ENCODE data around the gene PANK3.
"Not testable (repeated sequence)": the region's sequence is repeated elsewhere in the genome, so short reads cannot be mapped to it uniquely, and the experiment has no call there.

Gene PANK3

DNA sequence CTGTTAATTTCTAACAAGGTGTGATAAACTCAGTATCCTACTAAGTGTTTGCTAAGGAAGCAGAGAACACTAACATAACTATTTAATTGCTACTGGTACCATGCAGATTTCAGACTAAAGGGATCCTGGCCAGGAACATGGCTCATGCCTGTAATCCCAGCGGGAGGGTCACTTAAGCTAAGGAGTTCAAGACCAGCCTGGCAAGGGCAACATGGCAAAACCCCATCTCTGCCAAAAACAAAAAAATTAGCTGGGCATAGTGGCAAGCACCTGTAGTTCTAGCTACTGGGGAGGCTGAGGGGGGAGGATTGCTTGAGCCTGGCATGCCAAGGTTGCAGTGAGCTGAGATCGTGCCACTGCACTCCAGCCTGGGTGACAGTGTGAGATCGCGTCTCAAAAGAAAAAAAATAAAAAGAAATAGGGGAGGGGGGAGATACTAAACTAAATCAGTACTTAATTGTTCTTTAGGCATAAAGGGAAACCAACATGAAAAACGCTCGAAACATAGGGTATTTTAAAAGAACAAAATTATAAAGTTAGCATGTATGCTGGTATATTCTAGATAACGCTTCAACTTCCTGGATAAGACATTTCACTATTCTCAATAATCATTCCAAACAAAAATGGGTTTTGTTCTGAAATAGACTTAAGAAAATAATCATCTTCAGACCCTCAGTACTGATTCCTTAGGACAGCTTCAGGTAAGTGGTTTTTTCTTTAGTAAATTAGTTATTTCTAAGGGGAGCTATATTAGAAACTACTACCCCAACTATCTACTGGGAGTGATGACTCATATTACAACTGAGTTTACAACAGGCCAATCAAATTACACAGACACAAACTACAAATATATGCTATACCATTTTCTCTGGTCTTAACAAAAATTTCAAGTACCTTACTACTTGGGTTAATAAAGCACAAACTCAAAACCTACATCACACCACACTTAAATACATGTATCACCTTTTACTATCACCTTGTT is 3.5 kb downstream of the PANK3 start:
- TF ChIP-seq, protein P1, sequence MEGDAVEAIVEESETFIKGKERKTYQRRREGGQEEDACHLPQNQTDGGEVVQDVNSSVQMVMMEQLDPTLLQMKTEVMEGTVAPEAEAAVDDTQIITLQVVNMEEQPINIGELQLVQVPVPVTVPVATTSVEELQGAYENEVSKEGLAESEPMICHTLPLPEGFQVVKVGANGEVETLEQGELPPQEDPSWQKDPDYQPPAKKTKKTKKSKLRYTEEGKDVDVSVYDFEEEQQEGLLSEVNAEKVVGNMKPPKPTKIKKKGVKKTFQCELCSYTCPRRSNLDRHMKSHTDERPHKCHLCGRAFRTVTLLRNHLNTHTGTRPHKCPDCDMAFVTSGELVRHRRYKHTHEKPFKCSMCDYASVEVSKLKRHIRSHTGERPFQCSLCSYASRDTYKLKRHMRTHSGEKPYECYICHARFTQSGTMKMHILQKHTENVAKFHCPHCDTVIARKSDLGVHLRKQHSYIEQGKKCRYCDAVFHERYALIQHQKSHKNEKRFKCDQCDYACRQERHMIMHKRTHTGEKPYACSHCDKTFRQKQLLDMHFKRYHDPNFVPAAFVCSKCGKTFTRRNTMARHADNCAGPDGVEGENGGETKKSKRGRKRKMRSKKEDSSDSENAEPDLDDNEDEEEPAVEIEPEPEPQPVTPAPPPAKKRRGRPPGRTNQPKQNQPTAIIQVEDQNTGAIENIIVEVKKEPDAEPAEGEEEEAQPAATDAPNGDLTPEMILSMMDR (conservative IDR thresholded peaks at IDR 0.05; ENCODE audit: low read depth, low read length), result no peak
- H3K4me3 ChIP-seq (ENCODE audit: low read length), result no peak overlapping the region
- DNase-seq (ENCODE audit: low read depth), result no peak

DNA sequence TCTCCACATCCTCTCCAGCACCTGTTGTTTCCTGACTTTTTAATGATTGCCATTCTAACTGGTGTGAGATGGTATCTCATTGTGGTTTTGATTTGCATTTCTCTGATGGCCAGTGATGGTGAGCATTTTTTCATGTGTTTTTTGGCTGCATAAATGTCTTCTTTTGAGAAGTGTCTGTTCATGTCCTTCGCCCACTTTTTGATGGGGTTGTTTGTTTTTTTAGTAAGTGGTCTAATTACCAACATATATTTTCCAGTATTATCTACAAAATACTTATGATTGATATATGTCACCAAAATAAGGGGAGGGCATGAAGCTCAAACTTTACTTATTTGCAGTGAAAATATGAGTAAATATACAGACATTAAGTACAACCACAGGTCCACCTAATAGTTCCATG is 5.0 kb downstream of the PANK3 start:
- not testable (repeated sequence) for DNase-seq (ENCODE audit: low read depth); H3K4me3 ChIP-seq (ENCODE audit: low read length)

DNA sequence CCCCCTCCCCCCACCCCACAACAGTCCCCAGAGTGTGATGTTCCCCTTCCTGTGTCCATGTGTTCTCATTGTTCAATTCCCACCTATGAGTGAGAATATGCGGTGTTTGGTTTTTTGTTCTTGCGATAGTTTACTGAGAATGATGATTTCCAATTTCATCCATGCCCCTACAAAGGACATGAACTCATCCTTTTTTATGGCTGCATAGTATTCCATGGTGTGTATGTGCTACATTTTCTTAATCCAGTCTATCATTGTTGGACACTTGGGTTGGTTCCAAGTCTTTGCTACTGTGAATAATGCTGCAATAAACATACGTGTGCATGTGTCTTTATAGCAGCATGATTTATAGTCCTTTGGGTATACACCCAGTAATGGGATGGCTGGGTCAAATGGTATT is 5.5 kb downstream of the PANK3 start:
- not testable (repeated sequence) for H3K4me3 ChIP-seq (ENCODE audit: low read length); DNase-seq (ENCODE audit: low read depth)

DNA sequence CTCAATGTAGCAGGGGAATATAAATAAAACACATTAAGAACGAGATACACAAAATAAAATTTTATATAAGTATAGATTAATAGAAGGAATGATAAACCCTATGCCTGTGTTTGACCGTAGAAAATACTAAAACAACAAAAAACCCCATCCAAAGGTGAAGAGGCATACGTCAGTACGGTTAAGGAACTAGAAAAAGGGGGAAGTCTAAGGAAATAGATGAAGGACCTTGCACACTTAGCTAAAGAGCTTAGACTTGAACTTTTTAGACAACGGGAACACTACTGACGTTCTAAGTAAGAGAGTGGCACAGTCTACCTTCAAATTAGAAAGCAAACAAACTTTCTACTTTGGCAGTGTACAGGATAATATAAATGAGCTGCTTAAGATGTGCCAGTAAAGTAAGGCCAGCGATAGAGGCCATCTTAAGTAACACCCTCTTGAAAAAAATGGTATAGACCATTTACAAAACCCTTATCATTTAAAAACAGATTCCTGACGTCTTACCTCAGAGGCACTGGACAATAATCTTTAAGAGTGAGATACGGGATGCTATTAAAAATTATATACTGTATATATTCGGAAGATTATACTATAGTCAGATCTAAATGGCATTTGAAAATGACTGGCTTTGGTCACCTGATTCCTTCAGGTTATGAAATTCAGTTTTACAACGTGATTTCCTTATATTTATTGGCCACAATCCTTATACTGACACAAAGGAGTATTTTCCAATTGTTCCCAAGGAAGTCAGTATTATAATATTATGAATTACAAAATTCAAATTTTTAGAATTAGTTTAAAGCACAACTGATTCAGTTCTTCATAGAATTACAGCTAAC is 8.5 kb downstream of the PANK3 start:
- H3K4me3 ChIP-seq (ENCODE audit: low read length), result no peak overlapping the region
- DNase-seq (ENCODE audit: low read depth), result no peak
- TF ChIP-seq, protein P1 (conservative IDR thresholded peaks at IDR 0.05; ENCODE audit: low read depth, low read length), result no peak

DNA sequence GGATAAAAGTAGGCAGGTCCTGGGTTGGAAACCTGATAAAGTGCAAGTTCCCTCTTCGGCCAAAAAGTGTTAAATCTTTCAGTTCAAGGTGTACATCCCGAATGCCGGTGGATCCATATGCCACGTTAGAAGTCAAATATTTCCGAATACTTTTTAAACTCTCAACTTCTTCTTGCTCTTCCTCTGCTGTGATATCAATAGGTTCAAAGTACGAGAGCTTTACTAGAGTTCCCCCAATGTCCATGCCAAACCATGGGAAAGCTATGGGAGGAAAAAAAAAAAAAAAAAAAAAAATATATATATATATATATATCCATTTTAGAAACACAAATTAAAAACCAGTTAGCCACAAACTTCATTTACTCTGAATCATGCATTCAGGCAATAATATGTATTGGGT is 10.4 kb downstream of the PANK3 start:
- H3K4me3 ChIP-seq (ENCODE audit: low read length), result no peak overlapping the region
- TF ChIP-seq, protein P1 (conservative IDR thresholded peaks at IDR 0.05; ENCODE audit: low read depth, low read length), result no peak
- no peak for DNase-seq (ENCODE audit: low read depth)

DNA sequence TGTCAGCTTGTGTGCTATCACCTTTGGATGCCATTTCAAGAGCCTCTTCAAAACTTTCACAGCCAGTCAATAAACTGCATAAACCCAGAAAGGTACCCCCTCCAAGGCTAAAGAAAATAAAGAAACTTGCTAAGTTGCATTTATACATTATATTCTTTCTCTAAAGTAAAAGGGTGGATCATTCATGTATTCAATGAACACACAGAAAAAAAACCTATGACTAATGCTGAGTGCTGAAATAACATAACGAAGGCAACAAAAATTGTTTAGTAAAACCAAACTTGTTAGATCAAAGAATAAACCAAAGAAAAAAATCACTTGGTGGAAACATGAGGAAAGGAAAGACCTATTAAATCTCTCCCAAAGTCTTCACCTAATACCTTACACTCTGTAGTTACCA is 15.2 kb downstream of the PANK3 start:
- TF ChIP-seq, protein P1 (conservative IDR thresholded peaks at IDR 0.05; ENCODE audit: low read depth, low read length), result no peak
- no peak for DNase-seq (ENCODE audit: low read depth)
- no peak overlapping the region for H3K4me3 ChIP-seq (ENCODE audit: low read length)

DNA sequence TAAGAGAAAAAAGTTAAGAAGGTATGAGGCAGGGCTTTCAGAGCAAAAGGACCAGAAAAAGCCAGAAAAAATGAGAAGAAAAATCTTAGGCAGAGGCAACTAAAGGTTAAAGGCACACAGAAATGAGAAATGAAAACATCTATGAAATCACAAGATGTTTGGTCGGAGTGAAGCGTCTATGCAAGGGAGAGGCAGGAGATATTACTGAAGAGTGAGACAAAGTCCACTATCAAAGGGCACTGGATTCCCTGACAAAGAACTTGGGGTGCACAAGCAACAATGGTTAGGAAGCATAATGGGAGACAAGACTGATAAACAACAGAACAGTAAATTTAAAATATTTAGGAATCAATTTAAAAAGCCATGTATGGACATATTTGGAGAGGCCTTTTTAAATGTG is 16.9 kb downstream of the PANK3 start:
- DNase-seq (ENCODE audit: low read depth), result no peak
- no peak overlapping the region for H3K4me3 ChIP-seq (ENCODE audit: low read length)
- TF ChIP-seq, protein P1 (conservative IDR thresholded peaks at IDR 0.05; ENCODE audit: low read depth, low read length), result no peak

DNA sequence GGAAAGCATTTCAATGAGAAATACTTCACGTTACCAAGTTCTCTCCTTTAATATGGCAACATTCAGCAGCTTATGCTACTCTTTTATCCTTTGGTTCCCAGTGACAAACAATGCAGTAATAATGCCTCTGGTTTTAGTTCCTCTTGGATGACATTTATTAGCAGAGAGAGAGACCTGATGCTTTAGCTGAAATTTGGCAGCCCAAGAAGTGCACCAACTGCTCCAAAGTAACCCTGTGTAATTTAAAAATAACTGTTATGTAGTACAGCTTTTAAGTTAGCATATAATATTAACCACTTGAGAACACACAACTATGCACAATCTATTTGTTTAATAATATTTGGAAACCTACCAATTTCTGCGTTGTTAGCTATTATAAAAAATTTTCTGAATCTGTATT is 21.8 kb downstream of the PANK3 start:
- H3K4me3 ChIP-seq (ENCODE audit: low read length), result no peak overlapping the region
- TF ChIP-seq, protein P1 (conservative IDR thresholded peaks at IDR 0.05; ENCODE audit: low read depth, low read length), result no peak
- no peak for DNase-seq (ENCODE audit: low read depth)
